ENCODE data around the gene TSPAN9. TPM values are rescaled to one million over a fixed set of nuclear protein-coding genes. Genes with fewer than 3 reads are reported as not detected.

Gene TSPAN9
- total RNA-seq, 1 donor from 2014 or later = 114 TPM

- Mint-ChIP-seq H3K36me3 (ENCODE audit: unreplicated experiment) (peaks cover 3% of the 10 kb centered on the region), H3K4me3 (ENCODE audit: unreplicated experiment) (no peak overlapping the region), H3K9me3 (ENCODE audit: unreplicated experiment) (no peaks in the 10 kb centered on the region), H3K27ac (ENCODE audit: unreplicated experiment) (no peak overlapping the region), H3K4me1 (ENCODE audit: unreplicated experiment) (peaks cover 38% of the 10 kb centered on the region), H3K27me3 (ENCODE audit: unreplicated experiment) (no peaks in the 10 kb centered on the region)
- DNase-seq (ENCODE audit: extremely low spot score, unreplicated experiment) = no peak
- TF ChIP-seq, protein P1, sequence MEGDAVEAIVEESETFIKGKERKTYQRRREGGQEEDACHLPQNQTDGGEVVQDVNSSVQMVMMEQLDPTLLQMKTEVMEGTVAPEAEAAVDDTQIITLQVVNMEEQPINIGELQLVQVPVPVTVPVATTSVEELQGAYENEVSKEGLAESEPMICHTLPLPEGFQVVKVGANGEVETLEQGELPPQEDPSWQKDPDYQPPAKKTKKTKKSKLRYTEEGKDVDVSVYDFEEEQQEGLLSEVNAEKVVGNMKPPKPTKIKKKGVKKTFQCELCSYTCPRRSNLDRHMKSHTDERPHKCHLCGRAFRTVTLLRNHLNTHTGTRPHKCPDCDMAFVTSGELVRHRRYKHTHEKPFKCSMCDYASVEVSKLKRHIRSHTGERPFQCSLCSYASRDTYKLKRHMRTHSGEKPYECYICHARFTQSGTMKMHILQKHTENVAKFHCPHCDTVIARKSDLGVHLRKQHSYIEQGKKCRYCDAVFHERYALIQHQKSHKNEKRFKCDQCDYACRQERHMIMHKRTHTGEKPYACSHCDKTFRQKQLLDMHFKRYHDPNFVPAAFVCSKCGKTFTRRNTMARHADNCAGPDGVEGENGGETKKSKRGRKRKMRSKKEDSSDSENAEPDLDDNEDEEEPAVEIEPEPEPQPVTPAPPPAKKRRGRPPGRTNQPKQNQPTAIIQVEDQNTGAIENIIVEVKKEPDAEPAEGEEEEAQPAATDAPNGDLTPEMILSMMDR (IDR thresholded peaks at IDR 0.05) = no peak
These were observed 194.5 kb downstream of the TSPAN9 start for GRCh38 chr12:3271639-3272038.

- Mint-ChIP-seq H3K9me3 (ENCODE audit: unreplicated experiment) (no peaks in the 10 kb centered on the region), H3K27me3 (ENCODE audit: unreplicated experiment) (no peaks in the 10 kb centered on the region), H3K4me3 (ENCODE audit: unreplicated experiment) (no peak overlapping the region), H3K27ac (ENCODE audit: unreplicated experiment) (no peak overlapping the region), H3K4me1 (ENCODE audit: unreplicated experiment) (peaks cover 27% of the 10 kb centered on the region), H3K36me3 (ENCODE audit: unreplicated experiment) (peaks cover 4% of the 10 kb centered on the region)
- DNase-seq (ENCODE audit: extremely low spot score, unreplicated experiment) = no peak
- TF ChIP-seq, protein P1 (IDR thresholded peaks at IDR 0.05) = no peak
These were observed 195.8 kb downstream of the TSPAN9 start for GRCh38 chr12:3272958-3273357.

DNA sequence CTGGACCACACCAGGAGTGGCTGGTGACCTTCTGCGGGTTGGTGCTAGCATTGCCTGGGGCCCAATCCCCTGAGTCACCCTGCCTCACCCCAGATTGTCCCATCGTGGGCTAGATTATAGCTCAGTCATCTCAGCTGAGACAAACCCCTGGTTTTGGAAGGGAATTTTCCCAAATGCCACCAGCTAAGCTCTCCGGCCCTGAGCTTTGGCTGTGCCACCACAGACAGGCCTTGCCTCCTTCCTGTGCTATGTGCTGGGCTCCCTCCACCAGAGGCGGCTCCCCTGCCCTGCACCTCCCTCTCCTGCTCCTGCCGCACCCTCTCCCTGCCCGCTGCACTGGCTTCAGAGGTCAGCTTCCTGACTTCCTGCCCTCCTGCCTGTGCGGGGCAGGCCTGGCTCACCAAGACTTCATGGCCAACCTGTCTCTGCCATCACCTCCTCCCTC lies 196.3 kb downstream of the TSPAN9 start:
- DNase-seq (ENCODE audit: extremely low spot score, unreplicated experiment) = no peak
- Mint-ChIP-seq H3K4me3 (ENCODE audit: unreplicated experiment) (no peak overlapping the region), H3K9me3 (ENCODE audit: unreplicated experiment) (no peaks in the 10 kb centered on the region), H3K27ac (ENCODE audit: unreplicated experiment) (no peak overlapping the region), H3K27me3 (ENCODE audit: unreplicated experiment) (no peaks in the 10 kb centered on the region), H3K4me1 (ENCODE audit: unreplicated experiment) (peaks cover 27% of the 10 kb centered on the region), H3K36me3 (ENCODE audit: unreplicated experiment) (peaks cover 4% of the 10 kb centered on the region)
- TF ChIP-seq, protein P1 (IDR thresholded peaks at IDR 0.05) = no peak

GRCh38 chr12:3274664-3275063 lies 197.5 kb downstream of the TSPAN9 start:
- TF ChIP-seq, protein P1 (IDR thresholded peaks at IDR 0.05) = no peak
- H3K36me3 Mint-ChIP-seq (ENCODE audit: unreplicated experiment) = peaks cover 12% of the 10 kb centered on the region
- no peak overlapping the region for H3K4me3 Mint-ChIP-seq (ENCODE audit: unreplicated experiment)
- no peaks in the 10 kb centered on the region for H3K27me3 Mint-ChIP-seq (ENCODE audit: unreplicated experiment)
- no peaks in the 10 kb centered on the region for H3K9me3 Mint-ChIP-seq (ENCODE audit: unreplicated experiment)
- H3K27ac Mint-ChIP-seq (ENCODE audit: unreplicated experiment) = no peak overlapping the region
- peaks cover 23% of the 10 kb centered on the region for H3K4me1 Mint-ChIP-seq (ENCODE audit: unreplicated experiment)
- no peak for DNase-seq (ENCODE audit: extremely low spot score, unreplicated experiment)

GRCh38 chr12:3275171-3276041 lies 198.2 kb downstream of the TSPAN9 start:
- H3K4me1 Mint-ChIP-seq (ENCODE audit: unreplicated experiment) = peaks cover 24% of the 10 kb centered on the region
- no peak overlapping the region for H3K4me3 Mint-ChIP-seq (ENCODE audit: unreplicated experiment)
- H3K9me3 Mint-ChIP-seq (ENCODE audit: unreplicated experiment) = no peaks in the 10 kb centered on the region
- peaks cover 13% of the 10 kb centered on the region for H3K36me3 Mint-ChIP-seq (ENCODE audit: unreplicated experiment)
- no peak overlapping the region for H3K27ac Mint-ChIP-seq (ENCODE audit: unreplicated experiment)
- DNase-seq (ENCODE audit: extremely low spot score, unreplicated experiment) = peak; percentile 94
- TF ChIP-seq, protein P1 (IDR thresholded peaks at IDR 0.05) = peak; percentile 98
- H3K27me3 Mint-ChIP-seq (ENCODE audit: unreplicated experiment) = no peaks in the 10 kb centered on the region
